Measurements from ENCODE around the gene FBN2.

GRCh38 chr5:128512894-128513293 is 25.2 kb downstream of the FBN2 start:
- TF ChIP-seq POLR2A (IDR thresholded peaks at IDR 0.05; ENCODE audit: low read depth, low read length) = no peak
- TF ChIP-seq POLR2AphosphoS5 (IDR thresholded peaks at IDR 0.05; ENCODE audit: low read depth, low read length) = no peak
- TF ChIP-seq TAF1 (IDR thresholded peaks at IDR 0.05; ENCODE audit: borderline replicate concordance, low read depth, low read length) = no peak
